Kidney tubule cell (primary cell): ENCODE measurements around the gene UBA7.
"Not testable (repeated sequence)": the region's sequence is repeated elsewhere in the genome, so short reads cannot be mapped to it uniquely, and the experiment has no call there.

Source experiments
- DNase-seq: peaks from one replicate; pipeline ENCODE4 v3.0.0-alpha.2; 2018; ENCODE audit warnings: low spot score

UBA7 gene

GRCh38 chr3:49786357-49787181 lies 27.2 kb downstream of the UBA7 start, which contains the start of gene IP6K1:
Gene IP6K1, minus strand, starts transcription at chr3:49786542. Its CDS starts 38,502 bp downstream, at chr3:49748040.
- DNase-seq, result peak; percentile 100

GRCh38 chr3:49785565-49786356 lies 28.0 kb downstream of the UBA7 start:
- DNase-seq, result peak; percentile 53

GRCh38 chr3:49782277-49782676 lies 31.5 kb downstream of the UBA7 start:
- not testable (repeated sequence) for DNase-seq

- no peak for DNase-seq
These were observed 32.1 kb downstream of the UBA7 start for GRCh38 chr3:49781415-49782199.

- not testable (repeated sequence) for DNase-seq
These were observed 32.8 kb downstream of the UBA7 start for GRCh38 chr3:49780975-49781365.

GRCh38 chr3:49780080-49780974 lies 33.4 kb downstream of the UBA7 start:
- DNase-seq, result no peak

- DNase-seq, result no peak
These were observed 34.2 kb downstream of the UBA7 start for GRCh38 chr3:49779358-49780079.

- not testable (repeated sequence) for DNase-seq
These were observed 37.7 kb downstream of the UBA7 start for GRCh38 chr3:49776101-49776500.

GRCh38 chr3:49775538-49775937 lies 38.2 kb downstream of the UBA7 start:
- DNase-seq, result no peak

- DNase-seq, result no peak
These were observed 41.0 kb downstream of the UBA7 start for GRCh38 chr3:49772703-49773102.

GRCh38 chr3:49771340-49771938 lies 42.3 kb downstream of the UBA7 start:
- no peak for DNase-seq

GRCh38 chr3:49769926-49770325 lies 43.8 kb downstream of the UBA7 start:
- no peak for DNase-seq

GRCh38 chr3:49769286-49769915 lies 44.4 kb downstream of the UBA7 start:
- DNase-seq, result no peak

- no peak for DNase-seq
These were observed 49.8 kb downstream of the UBA7 start for GRCh38 chr3:49763981-49764380.

- DNase-seq, result no peak
These were observed 52.1 kb downstream of the UBA7 start for GRCh38 chr3:49761661-49762060.

- no peak for DNase-seq
These were observed 54.5 kb downstream of the UBA7 start for GRCh38 chr3:49759226-49759625.

- DNase-seq, result no peak
These were observed 56.6 kb downstream of the UBA7 start for GRCh38 chr3:49757197-49757596.

- DNase-seq, result no peak
These were observed 57.7 kb downstream of the UBA7 start for GRCh38 chr3:49756036-49756435.
